Fibroblast of lung (primary cell): ENCODE measurements around the gene ZNF664.

ENCODE experiments used
- EZH2 ChIP-seq: IDR thresholded peaks from 2 replicates; pipeline ENCODE4 v1.5.1; 2012; ENCODE audit warnings: low read length, control low read depth, mild to moderate bottlenecking; ENCODE audit errors: missing control alignments
- TF ChIP-seq, protein P1 (sequence below), 2 donors: IDR thresholded peaks in 1 of 2; conservative IDR thresholded peaks in 1 of 2; 1 replicate in 1 of 2; 2 replicates in 1 of 2; pipeline ENCODE4 v1.5.1; 2011 to 2012; ENCODE audit warnings: low read length in 2 of 2, control low read depth in 1 of 2, inconsistent platforms in 1 of 2, low read depth in 1 of 2, mild to moderate bottlenecking in 1 of 2

DNA sequence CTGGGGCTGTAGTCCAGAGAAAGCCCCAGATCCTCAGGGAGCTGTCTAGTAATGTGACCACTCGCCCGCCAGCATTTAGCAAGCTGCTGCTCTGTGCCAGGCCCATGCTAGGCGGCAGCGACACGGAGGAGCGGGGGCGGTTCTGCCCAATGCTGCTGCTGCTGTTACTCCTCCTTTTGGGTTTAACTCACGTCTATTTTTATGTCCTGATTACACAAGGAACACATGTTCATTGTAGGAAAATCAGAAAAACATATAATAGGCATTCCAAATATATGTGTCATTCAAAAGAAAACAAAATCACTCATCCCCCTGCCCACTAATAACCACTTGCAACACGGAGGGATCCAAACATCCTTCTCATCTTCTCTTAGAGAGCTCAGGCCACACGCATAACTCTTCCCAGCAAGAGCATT is 30.8 kb upstream of the ZNF664 start:
- no peak for TF ChIP-seq EZH2
- TF ChIP-seq, protein P1, sequence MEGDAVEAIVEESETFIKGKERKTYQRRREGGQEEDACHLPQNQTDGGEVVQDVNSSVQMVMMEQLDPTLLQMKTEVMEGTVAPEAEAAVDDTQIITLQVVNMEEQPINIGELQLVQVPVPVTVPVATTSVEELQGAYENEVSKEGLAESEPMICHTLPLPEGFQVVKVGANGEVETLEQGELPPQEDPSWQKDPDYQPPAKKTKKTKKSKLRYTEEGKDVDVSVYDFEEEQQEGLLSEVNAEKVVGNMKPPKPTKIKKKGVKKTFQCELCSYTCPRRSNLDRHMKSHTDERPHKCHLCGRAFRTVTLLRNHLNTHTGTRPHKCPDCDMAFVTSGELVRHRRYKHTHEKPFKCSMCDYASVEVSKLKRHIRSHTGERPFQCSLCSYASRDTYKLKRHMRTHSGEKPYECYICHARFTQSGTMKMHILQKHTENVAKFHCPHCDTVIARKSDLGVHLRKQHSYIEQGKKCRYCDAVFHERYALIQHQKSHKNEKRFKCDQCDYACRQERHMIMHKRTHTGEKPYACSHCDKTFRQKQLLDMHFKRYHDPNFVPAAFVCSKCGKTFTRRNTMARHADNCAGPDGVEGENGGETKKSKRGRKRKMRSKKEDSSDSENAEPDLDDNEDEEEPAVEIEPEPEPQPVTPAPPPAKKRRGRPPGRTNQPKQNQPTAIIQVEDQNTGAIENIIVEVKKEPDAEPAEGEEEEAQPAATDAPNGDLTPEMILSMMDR (conservative IDR thresholded peaks at IDR 0.05 in 1 of 2, IDR thresholded peaks at IDR 0.05 in 1 of 2; ENCODE audit: low read depth in 1 of 2, low read length in 2 of 2) = no peak
